ENCODE data around the gene SELP. TPM values are rescaled to one million over a fixed set of nuclear protein-coding genes. Genes with fewer than 3 reads are reported as not detected.

Gene SELP
- total and polyA plus RNA-seq, 9 of the 15 experiments (the other 6 are each of a cell fraction or from before 2014, with no cell fraction given) = not detected

GRCh38 chr1:169584483-169585144 lies 45.3 kb downstream of the SELP start:
- WGBS (ENCODE audit: insufficient coverage, low coverage, missing lambda C conversion rate) = 0% methylated on average over 4 of the region's 4 CpGs
- Histone ChIP-seq H3K4me2 (ENCODE audit: insufficient read depth, low read length) (no peak overlapping the region), H3K9me1 (ENCODE audit: control insufficient read depth, insufficient read depth, low read length) (no peaks in the 10 kb centered on the region), H3K9me3 (replicated peaks; ENCODE audit: control insufficient read depth, insufficient read depth, low read depth, low read length) (no peaks in the 10 kb centered on the region), H3K79me2 (ENCODE audit: control insufficient read depth, insufficient read depth, low read length) (no peaks in the 10 kb centered on the region), H3K4me1 (replicated peaks in 1 of 2; ENCODE audit: control insufficient read depth in 2 of 2, insufficient read depth in 2 of 2, low read length in 2 of 2) (peaks cover 0 to 4% of the 10 kb centered on the region in 2 experiments; a peak in 1 of 5 replicates), H3K27ac (ENCODE audit: extremely low read depth, low read depth, low read length) (no peak overlapping the region), H3K36me3 (ENCODE audit: control insufficient read depth, insufficient read depth, low read length) (no peaks in the 10 kb centered on the region), H4K20me1 (replicated peaks; ENCODE audit: control insufficient read depth, insufficient read depth, low read length) (no peaks in the 10 kb centered on the region), H2AFZ (ENCODE audit: low read depth, low read length) (no peak overlapping the region), H3K4me3 (no peak overlapping the region), H3K27me3 (ENCODE audit: control insufficient read depth in 2 of 2, insufficient read depth in 2 of 2, low read length in 2 of 2) (peaks cover 4 to 9% of the 10 kb centered on the region in 2 experiments; a peak in 1 of 5 replicates), H3K9ac (ENCODE audit: insufficient read depth in 1 of 2, low read depth in 2 of 2, low read length in 2 of 2) (no peak overlapping the region)
- DNase-seq (ENCODE audit: extremely low read depth in 1 of 4, low spot score in 3 of 4) = no peak
- ChIA-PET CTCF (ENCODE audit: low intra/inter-chr PET ratio) (no interaction called here), POLR2A (no interaction called here)
- no TSS peak for BruUV-seq (replicated peaks)
- no peak for TF ChIP-seq POLR2H (tag; IDR thresholded peaks at IDR 0.05; ENCODE audit: low read depth)
- TF ChIP-seq ARHGAP35 (IDR thresholded peaks at IDR 0.05; ENCODE audit: partially characterized antibody) = no peak
- TF ChIP-seq TCF7L2 (IDR thresholded peaks at IDR 0.05; ENCODE audit: low read depth, low read length) = no peak
- no peak for TF ChIP-seq RAD51 (IDR thresholded peaks at IDR 0.05; ENCODE audit: borderline replicate concordance, low read depth)
- no peak for TF ChIP-seq UBTF (IDR thresholded peaks at IDR 0.05; ENCODE audit: borderline replicate concordance in 1 of 2, low read depth in 2 of 2, low read length in 2 of 2)
- no peak for TF ChIP-seq ZNF134 (CRISPR knock-in tag; conservative IDR thresholded peaks at IDR 0.05)
- no peak for TF ChIP-seq NBN (IDR thresholded peaks at IDR 0.05; ENCODE audit: low read depth)
- no peak for TF ChIP-seq SMAD3 (CRISPR knock-in tag; conservative IDR thresholded peaks at IDR 0.05)
- in situ Hi-C loops (cut with MboI) (no loop called here), intact Hi-C loops (cut with micrococcal nuclease) (loop anchor here (5.0 kb wide), 1 partner anchor 128 kb away; the partner anchor contains the start of gene SELL)
- ATAC-seq = no peak
- FAIRE-seq = no peak

Measured in K562 (cell line).